Central memory CD8-positive, alpha-beta T cell (primary cell): ENCODE data around the gene TACC2.

Experiments used
- ATAC-seq: fragments of 150-1000 bp; cut with Tn5 transposase; replicated peaks from 2 replicates; pipeline ENCODE4 v1.10.0; 2022; ENCODE audit warnings: mild to moderate bottlenecking, moderate FRiP score, moderate number of reproducible peaks; ENCODE audit not compliant: poor library complexity, severe bottlenecking; ENCODE audit errors: extremely low read depth
- DNase-seq, 2 donors: peaks; one replicate each; pipeline ENCODE4 v3.0.0; 2021; ENCODE audit warnings: low spot score in 2 of 2
- H3K27ac Mint-ChIP-seq: one replicate; pipeline ENCODE4 v1.8.0; 2022; ENCODE audit warnings: low read depth, mild to moderate bottlenecking, moderate library complexity, mixed read lengths
- H3K27me3 Mint-ChIP-seq: one replicate; pipeline ENCODE4 v1.8.0; 2022; ENCODE audit warnings: mixed read lengths
- H3K36me3 Mint-ChIP-seq: one replicate; pipeline ENCODE4 v1.8.0; 2022; ENCODE audit warnings: mild to moderate bottlenecking, moderate library complexity, mixed read lengths; ENCODE audit not compliant: insufficient read depth
- H3K4me1 Mint-ChIP-seq: one replicate; pipeline ENCODE4 v1.8.0; 2022; ENCODE audit warnings: mixed read lengths
- H3K4me3 Mint-ChIP-seq: one replicate; pipeline ENCODE4 v1.8.0; 2022; ENCODE audit warnings: mild to moderate bottlenecking, moderate library complexity, mixed read lengths
- H3K9me3 Mint-ChIP-seq: one replicate; pipeline ENCODE4 v1.8.0; 2022; ENCODE audit warnings: mixed read lengths

TACC2 gene

GRCh38 chr10:122244001-122244975 lies 255.3 kb downstream of the TACC2 start:
- DNase-seq (no peak), ATAC-seq (no peak)
- Mint-ChIP-seq H3K4me1 (no peaks in the 10 kb centered on the region), H3K4me3 (no peak overlapping the region), H3K27ac (no peak overlapping the region), H3K27me3 (peaks cover 30% of the 10 kb centered on the region), H3K36me3 (no peaks in the 10 kb centered on the region), H3K9me3 (no peaks in the 10 kb centered on the region)

GRCh38 chr10:122245136-122245535 lies 256.2 kb downstream of the TACC2 start:
- ATAC-seq (no peak), DNase-seq (no peak)
- H3K4me3 Mint-ChIP-seq, result no peak overlapping the region
- peaks cover 36% of the 10 kb centered on the region for H3K27me3 Mint-ChIP-seq
- no peaks in the 10 kb centered on the region for H3K4me1 Mint-ChIP-seq
- no peak overlapping the region for H3K27ac Mint-ChIP-seq
- H3K9me3 Mint-ChIP-seq, result no peaks in the 10 kb centered on the region
- no peaks in the 10 kb centered on the region for H3K36me3 Mint-ChIP-seq

GRCh38 chr10:122245897-122246296 lies 256.9 kb downstream of the TACC2 start:
- no peak for ATAC-seq
- no peak overlapping the region for H3K27ac Mint-ChIP-seq
- H3K4me3 Mint-ChIP-seq, result no peak overlapping the region

GRCh38 chr10:122246830-122247520 lies 258.0 kb downstream of the TACC2 start:
- no peaks in the 10 kb centered on the region for H3K4me1 Mint-ChIP-seq
- DNase-seq (no peak), ATAC-seq (no peak)
- H3K36me3 Mint-ChIP-seq, result no peaks in the 10 kb centered on the region
- H3K9me3 Mint-ChIP-seq, result no peaks in the 10 kb centered on the region
- H3K27me3 Mint-ChIP-seq, result peaks cover 36% of the 10 kb centered on the region
- H3K27ac Mint-ChIP-seq, result no peak overlapping the region
- no peak overlapping the region for H3K4me3 Mint-ChIP-seq

More at GRCh38 chr10:122245897-122246296, 256.9 kb downstream of the TACC2 start:
- H3K9me3 Mint-ChIP-seq, result no peaks in the 10 kb centered on the region
- peaks cover 36% of the 10 kb centered on the region for H3K27me3 Mint-ChIP-seq
- no peak for DNase-seq
- no peaks in the 10 kb centered on the region for H3K4me1 Mint-ChIP-seq
- H3K36me3 Mint-ChIP-seq, result no peaks in the 10 kb centered on the region

- H3K36me3 Mint-ChIP-seq, result no peaks in the 10 kb centered on the region
- peaks cover 36% of the 10 kb centered on the region for H3K27me3 Mint-ChIP-seq
- H3K27ac Mint-ChIP-seq, result no peak overlapping the region
- H3K4me3 Mint-ChIP-seq, result no peak overlapping the region
- no peaks in the 10 kb centered on the region for H3K9me3 Mint-ChIP-seq
- ATAC-seq (no peak), DNase-seq (no peak)
- H3K4me1 Mint-ChIP-seq, result no peaks in the 10 kb centered on the region
Observed at GRCh38 chr10:122248356-122249302, 259.7 kb downstream of the TACC2 start.

- Mint-ChIP-seq H3K9me3 (no peaks in the 10 kb centered on the region), H3K36me3 (no peaks in the 10 kb centered on the region), H3K4me3 (no peak overlapping the region), H3K27me3 (peaks cover 36% of the 10 kb centered on the region), H3K27ac (no peak overlapping the region), H3K4me1 (no peaks in the 10 kb centered on the region)
- ATAC-seq (no peak), DNase-seq (no peak)
Observed at GRCh38 chr10:122249303-122249850, 260.4 kb downstream of the TACC2 start.

- DNase-seq (no peak), ATAC-seq (no peak)
- Mint-ChIP-seq H3K27me3 (peaks cover 40% of the 10 kb centered on the region), H3K4me1 (no peaks in the 10 kb centered on the region), H3K27ac (no peak overlapping the region), H3K9me3 (no peaks in the 10 kb centered on the region), H3K4me3 (no peak overlapping the region), H3K36me3 (no peaks in the 10 kb centered on the region)
Observed at GRCh38 chr10:122249991-122250750, 261.2 kb downstream of the TACC2 start.

- peaks cover 49% of the 10 kb centered on the region for H3K27me3 Mint-ChIP-seq
- DNase-seq, result no peak
Observed at GRCh38 chr10:122251459-122252255, 262.7 kb downstream of the TACC2 start.

GRCh38 chr10:122252805-122253204 lies 263.8 kb downstream of the TACC2 start:
- DNase-seq (no peak), ATAC-seq (no peak)
- peaks cover 45% of the 10 kb centered on the region for H3K27me3 Mint-ChIP-seq
- H3K36me3 Mint-ChIP-seq, result peaks cover 2% of the 10 kb centered on the region
- H3K4me3 Mint-ChIP-seq, result no peak overlapping the region
- no peaks in the 10 kb centered on the region for H3K4me1 Mint-ChIP-seq
- no peaks in the 10 kb centered on the region for H3K9me3 Mint-ChIP-seq
- H3K27ac Mint-ChIP-seq, result no peak overlapping the region

More at GRCh38 chr10:122251459-122252255, 262.7 kb downstream of the TACC2 start:
- Mint-ChIP-seq H3K36me3 (peaks cover 2% of the 10 kb centered on the region), H3K4me3 (no peak overlapping the region), H3K9me3 (no peaks in the 10 kb centered on the region), H3K27ac (no peak overlapping the region), H3K4me1 (no peaks in the 10 kb centered on the region)
- no peak for ATAC-seq

- Mint-ChIP-seq H3K27ac (no peak overlapping the region), H3K4me1 (no peaks in the 10 kb centered on the region), H3K27me3 (peaks cover 40% of the 10 kb centered on the region), H3K36me3 (peaks cover 2% of the 10 kb centered on the region), H3K9me3 (no peaks in the 10 kb centered on the region), H3K4me3 (no peak overlapping the region)
- ATAC-seq (no peak), DNase-seq (no peak)
Observed at GRCh38 chr10:122253605-122254004, 264.6 kb downstream of the TACC2 start.

- no peak overlapping the region for H3K27ac Mint-ChIP-seq
- peaks cover 2% of the 10 kb centered on the region for H3K36me3 Mint-ChIP-seq
- no peaks in the 10 kb centered on the region for H3K9me3 Mint-ChIP-seq
- ATAC-seq (no peak), DNase-seq (no peak)
- no peaks in the 10 kb centered on the region for H3K4me1 Mint-ChIP-seq
- H3K4me3 Mint-ChIP-seq, result no peak overlapping the region
- H3K27me3 Mint-ChIP-seq, result peaks cover 33% of the 10 kb centered on the region
Observed at GRCh38 chr10:122254831-122255230, 265.9 kb downstream of the TACC2 start.
